ENCODE results near the gene BPIFA2.

DNA sequence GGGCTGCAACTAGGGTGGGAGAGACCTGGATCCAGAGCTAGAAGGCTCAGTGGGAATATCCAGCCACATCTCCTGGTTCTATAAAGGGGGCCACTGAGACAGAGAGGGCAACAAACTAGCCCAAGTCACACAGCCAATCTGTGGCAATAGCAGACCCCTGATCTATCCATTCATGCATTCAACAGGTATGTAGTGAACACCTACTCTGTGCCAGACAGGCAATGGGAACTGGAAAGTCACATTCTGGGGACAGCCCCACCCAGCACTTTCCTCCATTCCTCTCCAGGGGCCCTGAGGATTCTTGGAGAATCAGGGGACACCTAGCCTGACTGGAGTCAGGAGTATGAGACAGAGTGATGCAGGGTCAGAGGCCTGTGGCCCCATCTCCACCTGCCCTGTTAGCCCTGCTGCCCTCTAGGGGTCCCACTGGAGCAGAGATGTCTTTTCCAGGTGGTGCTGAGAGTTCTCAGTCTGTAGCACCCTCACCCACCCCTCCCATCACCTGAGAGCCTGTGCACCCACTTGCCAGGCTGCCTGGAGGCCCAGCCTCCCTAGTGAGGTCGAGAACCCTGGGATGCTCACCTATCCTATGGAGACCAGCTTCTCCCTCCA lies 13.6 kb downstream of the BPIFA2 start:
- TF ChIP-seq CTCF (conservative IDR thresholded peaks at IDR 0.05; ENCODE audit: low read depth, low read length), result peak; percentile 19; the same call in 1 of the 2 replicates
- no peak for TF ChIP-seq EZH2 (IDR thresholded peaks at IDR 0.05; ENCODE audit: low read length, unreplicated experiment)
- TF ChIP-seq EZH2phosphoT487 (IDR thresholded peaks at IDR 0.05; ENCODE audit: borderline replicate concordance, low read length), result no peak

Data from PC-3 (cell line).